Esophagus squamous epithelium (tissue), 5 donors: Measurements from ENCODE around the gene TXNRD1. TPM values are rescaled to one million over a fixed set of nuclear protein-coding genes. Genes with fewer than 3 reads are reported as not detected.

ENCODE experiments used
- DNase-seq: peaks from one replicate; lab custom pipeline; 2025; lab: John Stamatoyannopoulos, UW
- H3K27ac ChIP-seq, 4 donors: fragments of 200-600 bp; sonication (generic); one replicate each; pipeline ENCODE4 v1.5.1; 2016 to 2019; ENCODE audit warnings: mild to moderate bottlenecking in 1 of 4
- H3K27me3 ChIP-seq, 4 donors: fragments of 200-600 bp; sonication (generic); 1 replicate in 3 of 4; 2 replicates in 1 of 4; pipeline versions ENCODE4 v1.5.1 to v1.6.0; 2017 to 2021; ENCODE audit warnings: antibody characterized with exemption in 1 of 4
- H3K36me3 ChIP-seq, 3 donors: fragments of 200-600 bp; sonication (generic); one replicate each; pipeline ENCODE4 v1.5.1; 2016 to 2019
- H3K4me1 ChIP-seq, 3 donors: fragments of 200-600 bp; sonication (generic); one replicate each; pipeline ENCODE4 v1.5.1; 2017 to 2019
- H3K4me3 ChIP-seq, 4 donors: fragments of 200-600 bp; sonication (generic); 1 replicate in 3 of 4; 2 replicates in 1 of 4; pipeline ENCODE4 v1.5.1; 2016 to 2019; ENCODE audit warnings: mild to moderate bottlenecking in 2 of 4, moderate library complexity in 1 of 4
- H3K9me3 ChIP-seq, 3 donors: fragments of 200-600 bp; sonication (generic); one replicate each; pipeline ENCODE4 v1.5.1; 2016 to 2019
- POLR2A ChIP-seq, 4 donors: fragments of 450-650 bp; IDR thresholded peaks; one replicate each; pipeline ENCODE4 v1.6.1; 2017; ENCODE audit warnings: antibody characterized with exemption in 4 of 4, mild to moderate bottlenecking in 4 of 4, moderate library complexity in 3 of 4
- WGBS, 2 donors: methylation state at CpG; one replicate each; pipeline ENCODE4 v1.1.5; 2018; 5-methylcytosine and 5-hydroxymethylcytosine counted together
- intact Hi-C: fragments of 100-400 bp; cut with DNase I; formaldehyde crosslinking; loops from one replicate; pipeline ENCODE4 v1.15.0; 2022
- total RNA-seq, 4 donors: library from RNA; depleted of rRNA; stranded (reverse); fragments of >200 nt; gene quantifications; one replicate each; pipeline ENCODE4 v1.1.0, GENCODE V29; 2016
- TF ChIP-seq, protein P1 (sequence below), 6 experiments: fragments of 450-650 bp in 4 of 6; fragments of 200-600 bp in 2 of 6; sonication (generic) in 2 of 6; IDR thresholded peaks; one replicate each; pipeline ENCODE4 v1.5.1; 2016 to 2019; ENCODE audit warnings: antibody characterized with exemption in 6 of 6, mild to moderate bottlenecking in 4 of 6, moderate library complexity in 4 of 6
- donor health status: DM: yes; HTN: yes; CAD: no.

The TXNRD1 gene
- total RNA-seq, 4 donors from 2014 or later, result 40.6 to 125 (median 82.0) TPM

- Histone ChIP-seq H3K27me3 (no peaks in the 10 kb centered on the region), H3K4me3 (no peak overlapping the region), H3K27ac (no peak overlapping the region), H3K36me3 (no peaks in the 10 kb centered on the region), H3K9me3 (peaks cover 0 to 12% (median 8%) of the 10 kb centered on the region in 3 donors), H3K4me1 (no peaks in the 10 kb centered on the region)
- 94 to 100% methylated on average over 2 of the region's 2 CpGs for WGBS, 2 donors
- no peak for DNase-seq
- intact Hi-C loops, result no loop called here
- no peak for TF ChIP-seq POLR2A (IDR thresholded peaks at IDR 0.05)
- TF ChIP-seq, protein P1, sequence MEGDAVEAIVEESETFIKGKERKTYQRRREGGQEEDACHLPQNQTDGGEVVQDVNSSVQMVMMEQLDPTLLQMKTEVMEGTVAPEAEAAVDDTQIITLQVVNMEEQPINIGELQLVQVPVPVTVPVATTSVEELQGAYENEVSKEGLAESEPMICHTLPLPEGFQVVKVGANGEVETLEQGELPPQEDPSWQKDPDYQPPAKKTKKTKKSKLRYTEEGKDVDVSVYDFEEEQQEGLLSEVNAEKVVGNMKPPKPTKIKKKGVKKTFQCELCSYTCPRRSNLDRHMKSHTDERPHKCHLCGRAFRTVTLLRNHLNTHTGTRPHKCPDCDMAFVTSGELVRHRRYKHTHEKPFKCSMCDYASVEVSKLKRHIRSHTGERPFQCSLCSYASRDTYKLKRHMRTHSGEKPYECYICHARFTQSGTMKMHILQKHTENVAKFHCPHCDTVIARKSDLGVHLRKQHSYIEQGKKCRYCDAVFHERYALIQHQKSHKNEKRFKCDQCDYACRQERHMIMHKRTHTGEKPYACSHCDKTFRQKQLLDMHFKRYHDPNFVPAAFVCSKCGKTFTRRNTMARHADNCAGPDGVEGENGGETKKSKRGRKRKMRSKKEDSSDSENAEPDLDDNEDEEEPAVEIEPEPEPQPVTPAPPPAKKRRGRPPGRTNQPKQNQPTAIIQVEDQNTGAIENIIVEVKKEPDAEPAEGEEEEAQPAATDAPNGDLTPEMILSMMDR (IDR thresholded peaks at IDR 0.05), result no peak
Measured at GRCh38 chr12:104369708-104370107, 154.1 kb downstream of the TXNRD1 start.

DNA sequence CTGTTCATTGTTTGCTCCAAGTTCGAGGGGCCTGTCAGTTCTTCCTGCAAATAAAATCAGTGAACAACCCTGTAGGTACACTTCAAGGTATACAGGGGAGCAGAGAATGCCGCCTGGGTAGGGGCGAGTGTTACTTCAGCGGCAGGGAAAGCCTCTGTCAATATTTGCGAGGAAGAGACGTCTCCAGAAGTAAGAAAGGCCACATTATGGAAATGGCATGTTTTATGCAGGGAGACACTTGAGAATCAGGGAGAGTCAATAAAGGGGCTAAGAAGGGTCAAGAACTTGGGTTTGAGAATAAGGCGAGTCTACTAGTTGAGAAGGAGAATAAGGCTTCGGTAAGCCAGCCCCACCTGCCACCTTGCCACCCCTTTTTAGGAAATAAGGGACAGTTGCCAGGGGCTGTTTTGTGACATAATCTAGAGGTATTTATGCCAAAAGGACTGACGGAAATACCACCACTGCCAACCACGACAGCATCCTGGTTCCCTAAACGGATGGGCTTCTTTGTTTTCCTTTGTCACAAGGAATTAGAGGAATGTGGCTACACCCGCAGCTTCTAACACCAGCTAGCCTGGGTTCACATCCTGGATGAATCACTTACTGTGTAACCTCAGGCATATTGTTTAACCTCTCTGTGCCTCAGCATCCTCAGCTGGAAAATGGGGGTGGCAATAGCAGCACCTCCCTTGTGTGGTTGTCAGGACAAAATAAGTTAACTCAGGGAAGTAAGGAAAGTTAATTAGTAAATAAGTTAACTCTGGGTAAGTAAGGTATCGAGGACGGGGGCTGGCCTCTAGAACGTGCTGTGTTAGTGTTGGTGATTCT, 155.7 kb downstream of the TXNRD1 start:
- Histone ChIP-seq H3K27ac (no peak overlapping the region), H3K27me3 (no peaks in the 10 kb centered on the region), H3K4me1 (no peaks in the 10 kb centered on the region), H3K36me3 (no peaks in the 10 kb centered on the region), H3K4me3 (no peak overlapping the region), H3K9me3 (peaks cover 0 to 12% (median 8%) of the 10 kb centered on the region in 3 donors)
- intact Hi-C loops, result no loop called here
- 48 to 53% methylated on average over 15 of the region's 15 CpGs for WGBS, 2 donors
- TF ChIP-seq, protein P1 (IDR thresholded peaks at IDR 0.05), result no peak
- TF ChIP-seq POLR2A (IDR thresholded peaks at IDR 0.05), result no peak
- no peak for DNase-seq

DNA sequence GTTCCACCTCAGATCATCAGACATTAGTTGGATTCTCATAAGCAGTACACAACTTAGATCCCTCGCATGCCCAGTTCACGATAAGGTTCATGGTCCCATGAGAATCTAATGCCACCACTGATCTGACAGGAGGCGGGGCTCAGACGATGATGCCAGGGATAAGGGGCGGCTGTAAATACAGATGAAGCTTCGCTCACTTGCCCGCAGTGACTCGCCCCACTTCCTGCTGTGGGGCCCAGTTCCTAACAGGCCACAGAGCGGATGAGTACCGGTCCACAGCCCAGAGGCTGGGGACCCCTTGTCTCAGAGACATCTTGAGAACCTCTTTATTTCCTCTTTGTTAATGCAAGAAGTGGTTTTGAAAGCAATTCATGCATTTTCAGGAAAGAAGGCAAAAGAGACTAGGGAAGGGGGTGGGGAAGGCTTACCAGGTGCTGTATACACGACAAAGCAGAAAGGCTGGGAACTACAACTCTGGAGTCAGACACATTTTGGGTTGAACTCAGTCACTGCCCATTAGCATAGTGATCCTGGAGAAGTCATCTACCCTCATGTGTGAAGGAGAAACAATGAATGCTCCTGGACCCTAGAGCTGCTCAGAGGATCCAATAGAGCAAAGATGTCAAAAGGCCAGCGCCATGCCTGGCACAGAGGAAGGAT, 156.6 kb downstream of the TXNRD1 start:
- no peak for DNase-seq
- no peak for TF ChIP-seq POLR2A (IDR thresholded peaks at IDR 0.05)
- TF ChIP-seq, protein P1 (IDR thresholded peaks at IDR 0.05), result no peak
- no peak overlapping the region for H3K4me3 ChIP-seq
- WGBS, 2 donors, result 64 to 78% methylated on average over 6 to 11 of the region's 12 CpGs
- no peaks in the 10 kb centered on the region for H3K27me3 ChIP-seq
- peaks cover 0 to 12% (median 8%) of the 10 kb centered on the region in 3 donors for H3K9me3 ChIP-seq
- intact Hi-C loops, result no loop called here
- H3K27ac ChIP-seq, result no peak overlapping the region
- H3K4me1 ChIP-seq, result no peaks in the 10 kb centered on the region
- H3K36me3 ChIP-seq, result no peaks in the 10 kb centered on the region

- Histone ChIP-seq H3K27ac (no peak overlapping the region), H3K9me3 (peaks cover 0 to 12% (median 8%) of the 10 kb centered on the region in 3 donors), H3K36me3 (no peaks in the 10 kb centered on the region), H3K4me3 (no peak overlapping the region), H3K4me1 (no peaks in the 10 kb centered on the region), H3K27me3 (no peaks in the 10 kb centered on the region)
- DNase-seq, result no peak
- intact Hi-C loops, result no loop called here
- WGBS, 2 donors, result 86 to 89% methylated on average over 4 to 9 of the region's 10 CpGs
- TF ChIP-seq POLR2A (IDR thresholded peaks at IDR 0.05), result no peak
- TF ChIP-seq, protein P1 (IDR thresholded peaks at IDR 0.05), result no peak
Measured at GRCh38 chr12:104372721-104373335, 157.2 kb downstream of the TXNRD1 start.
